ENCODE measurements around the gene ELN. TPM values are rescaled to one million over a fixed set of nuclear protein-coding genes. Genes with fewer than 3 reads are reported as not detected.

The ELN gene
- total and polyA plus RNA-seq, 9 of the 15 experiments (the other 6 are each of a cell fraction or from before 2014, with no cell fraction given): 0.20 TPM; not detected in 8

DNA sequence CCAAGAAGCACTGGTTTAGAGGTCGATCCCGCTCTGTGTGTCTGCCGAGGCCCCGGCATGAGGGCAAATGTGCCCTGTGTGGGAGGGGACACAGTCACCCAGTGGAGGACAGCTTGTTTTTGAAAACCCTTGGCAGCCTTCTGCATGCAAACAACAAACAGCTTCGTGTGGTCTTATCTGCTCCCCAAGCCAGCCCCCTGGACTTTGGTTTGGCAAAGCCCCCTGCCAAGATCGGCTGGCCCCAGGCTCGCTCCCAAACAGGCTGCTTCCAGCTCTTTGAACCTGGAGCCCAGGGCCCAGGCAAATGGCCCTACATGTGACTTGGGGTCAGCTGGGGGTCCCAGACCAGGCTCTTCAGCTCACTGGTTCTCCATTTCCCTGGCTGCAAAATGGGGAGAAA, 2.9 kb downstream of the ELN start:
- peaks cover 0 to 29% of the 10 kb centered on the region in 2 experiments; a peak in 2 of 5 replicates for H3K4me1 ChIP-seq (replicated peaks in 1 of 2; ENCODE audit: control insufficient read depth in 2 of 2, insufficient read depth in 2 of 2, low read length in 2 of 2)
- no peak for DNase-seq (ENCODE audit: extremely low read depth in 1 of 4, low spot score in 3 of 4)
- no peaks in the 10 kb centered on the region for H3K36me3 ChIP-seq (ENCODE audit: control insufficient read depth, insufficient read depth, low read length)
- no peak for ATAC-seq
- ChIA-PET POLR2A (no interaction called here), CTCF (ENCODE audit: low intra/inter-chr PET ratio) (interaction anchor here (0.8 kb wide), 1 partner anchor 176 kb away, joined by 3 read pairs; no protein-coding TSS in a partner anchor)
- no peaks in the 10 kb centered on the region for H3K9me3 ChIP-seq (replicated peaks; ENCODE audit: control insufficient read depth, insufficient read depth, low read depth, low read length)
- H3K4me2 ChIP-seq (ENCODE audit: insufficient read depth, low read length): no peak overlapping the region
- no peak overlapping the region for H3K27ac ChIP-seq (ENCODE audit: extremely low read depth, low read depth, low read length)
- intact Hi-C loops (cut with micrococcal nuclease) (no loop called here), in situ Hi-C loops (cut with MboI) (no loop called here)
- no peaks in the 10 kb centered on the region for H3K9me1 ChIP-seq (ENCODE audit: control insufficient read depth, insufficient read depth, low read length)
- FAIRE-seq: no peak
- peaks cover 16% of the 10 kb centered on the region for H4K20me1 ChIP-seq (replicated peaks; ENCODE audit: control insufficient read depth, insufficient read depth, low read length)
- no TSS peak for BruUV-seq (replicated peaks)
- peaks cover 51 to 75% of the 10 kb centered on the region in 2 experiments for H3K27me3 ChIP-seq (ENCODE audit: control insufficient read depth in 2 of 2, insufficient read depth in 2 of 2, low read length in 2 of 2)
- TF ChIP-seq ZBTB17 (CRISPR knock-in tag; IDR thresholded peaks at IDR 0.05) (no peak), CHCHD3 (CRISPR knock-in tag; IDR thresholded peaks at IDR 0.05) (no peak), BRCA1 (IDR thresholded peaks at IDR 0.05) (no peak), BRCA1 (CRISPR knock-in tag; IDR thresholded peaks at IDR 0.05) (no peak), AFF4 (CRISPR knock-in tag; IDR thresholded peaks at IDR 0.05) (no peak), KDM4B (IDR thresholded peaks at IDR 0.05; ENCODE audit: borderline replicate concordance in 2 of 2, low read depth in 1 of 2) (no peak), ZNF778 (CRISPR knock-in tag; IDR thresholded peaks at IDR 0.05) (no peak), RBM14 (IDR thresholded peaks at IDR 0.05; ENCODE audit: borderline replicate concordance, insufficient read depth, low read depth, low read length) (no peak), PHF20 (IDR thresholded peaks at IDR 0.05; ENCODE audit: partially characterized antibody) (no peak), MEF2D (tag; conservative IDR thresholded peaks at IDR 0.05; ENCODE audit: low read depth) (no peak), ZNF174 (CRISPR knock-in tag; IDR thresholded peaks at IDR 0.05) (no peak), CXXC5 (CRISPR knock-in tag; IDR thresholded peaks at IDR 0.05) (no peak)
- TF ChIP-seq, protein P1, sequence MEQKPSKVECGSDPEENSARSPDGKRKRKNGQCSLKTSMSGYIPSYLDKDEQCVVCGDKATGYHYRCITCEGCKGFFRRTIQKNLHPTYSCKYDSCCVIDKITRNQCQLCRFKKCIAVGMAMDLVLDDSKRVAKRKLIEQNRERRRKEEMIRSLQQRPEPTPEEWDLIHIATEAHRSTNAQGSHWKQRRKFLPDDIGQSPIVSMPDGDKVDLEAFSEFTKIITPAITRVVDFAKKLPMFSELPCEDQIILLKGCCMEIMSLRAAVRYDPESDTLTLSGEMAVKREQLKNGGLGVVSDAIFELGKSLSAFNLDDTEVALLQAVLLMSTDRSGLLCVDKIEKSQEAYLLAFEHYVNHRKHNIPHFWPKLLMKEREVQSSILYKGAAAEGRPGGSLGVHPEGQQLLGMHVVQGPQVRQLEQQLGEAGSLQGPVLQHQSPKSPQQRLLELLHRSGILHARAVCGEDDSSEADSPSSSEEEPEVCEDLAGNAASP (IDR thresholded peaks at IDR 0.05): no peak
- H2AFZ ChIP-seq (ENCODE audit: low read depth, low read length): no peak overlapping the region
- WGBS (ENCODE audit: insufficient coverage, low coverage, missing lambda C conversion rate): under 1% methylated on average over 7 of the region's 7 CpGs
- no peak overlapping the region for H3K9ac ChIP-seq (ENCODE audit: insufficient read depth in 1 of 2, low read depth in 2 of 2, low read length in 2 of 2)
- no peak overlapping the region for H3K4me3 ChIP-seq
- H3K79me2 ChIP-seq (ENCODE audit: control insufficient read depth, insufficient read depth, low read length): no peaks in the 10 kb centered on the region
